Right cardiac atrium (tissue), 5 donors: ENCODE results near the gene JAKMIP3. TPM values are rescaled to one million over a fixed set of nuclear protein-coding genes. Genes with fewer than 3 reads are reported as not detected.
A peak's percentile ranks its signal among the peaks of the same experiment; 100 is the strongest.

ENCODE experiments used
- ATAC-seq, 2 donors: fragments of 200-7000 bp; cut with Tn5 transposase; one replicate each; pipeline versions ENCODE4 v1.8.0 to v1.9.1; 2020; ENCODE audit warnings: moderate library complexity in 2 of 2, mild to moderate bottlenecking in 1 of 2
- DNase-seq, 3 donors: peaks; one replicate each; pipeline ENCODE4 v3.0.0-alpha.2; 2020
- H3K27ac ChIP-seq: one replicate; pipeline ENCODE4 v1.5.1; 2013; ENCODE audit warnings: mild to moderate bottlenecking, low read length, control low read depth, moderate library complexity
- H3K27me3 ChIP-seq: one replicate; pipeline ENCODE4 v1.6.1; 2013; ENCODE audit not compliant: control insufficient read depth, insufficient read depth
- H3K4me1 ChIP-seq: one replicate; pipeline ENCODE4 v1.6.1; 2013; ENCODE audit warnings: low read length; ENCODE audit not compliant: control insufficient read depth, insufficient read depth
- H3K4me3 ChIP-seq: one replicate; pipeline ENCODE4 v1.5.1; 2013; ENCODE audit warnings: low read length, control low read depth
- H3K9me3 ChIP-seq: one replicate; pipeline ENCODE4 v1.6.1; 2013; ENCODE audit warnings: low read length; ENCODE audit not compliant: control insufficient read depth
- WGBS: extraction: QIAGEN DNeasy Blood & Tissue Kit; methylation state at CpG from one replicate; pipeline ENCODE4 v1.1.7; 2013; 5-methylcytosine and 5-hydroxymethylcytosine counted together
- intact Hi-C, 4 donors: fragments of 100-400 bp; cut with DNase I; formaldehyde crosslinking; loops; one replicate each; pipeline versions ENCODE4 v1.11.0 to v1.14.0; 2022 to 2023
- polyA plus RNA-seq: library from polyadenylated mRNA; stranded (reverse); fragments of 200-250 nt; gene quantifications from one replicate; pipeline ENCODE4 v1.2.3, GENCODE V29; 2013
- total RNA-seq, 4 donors: library from RNA; stranded (reverse); fragmentation: NEBNext Ultra II Directional; extraction: Animal tissue kit (Norgen Biotek cat#: 25700); gene quantifications; one replicate each; pipeline ENCODE4 v1.2.1, GENCODE V29; 2021
- donor health status: healthy with polysubstance abuse.
- donor health status: DM: no; HTN: yes; CAD: no.
- donor health status: DM: no; HTN: no; CAD: no.
- donor health status: DM: no; HTN: yes; CAD: no; lungs with severe emphysema.
- donor health status: DM: yes; HTN: yes; CAD: no.

Gene JAKMIP3
- total and polyA plus RNA-seq, 5 donors, result 0.39 to 1.6 (median 0.91) TPM

DNA sequence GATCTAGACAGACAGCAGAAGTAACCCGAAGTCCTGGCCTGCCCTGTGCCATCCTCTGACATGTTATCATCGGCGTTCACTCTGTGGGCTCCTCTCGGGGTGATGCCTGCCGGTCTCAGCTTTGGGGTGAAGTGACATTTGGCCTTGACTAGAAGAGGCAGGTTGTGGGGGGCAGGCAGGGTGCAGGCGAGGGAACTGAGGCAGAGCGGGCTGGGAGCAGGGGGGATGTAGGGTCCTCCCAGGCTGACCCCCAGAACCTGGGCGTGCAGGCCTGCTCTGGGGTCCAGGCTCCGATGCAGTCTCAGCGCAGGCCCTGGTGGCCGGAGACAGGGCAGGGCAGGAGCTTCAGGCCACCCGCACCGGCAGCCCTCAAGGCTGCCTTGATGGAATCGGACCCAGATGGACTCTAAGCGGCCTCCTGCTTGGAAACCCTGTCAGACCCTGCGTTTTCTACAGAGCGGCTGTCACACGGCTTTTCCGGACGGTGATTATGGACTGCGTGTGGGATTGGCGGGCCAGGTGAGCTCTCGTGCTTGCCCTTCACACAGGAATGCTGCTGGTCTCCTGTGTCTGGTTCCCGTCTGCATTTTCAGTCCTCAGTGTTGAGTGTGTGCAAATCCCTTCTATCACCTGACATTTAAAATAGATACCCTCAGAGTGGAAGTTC is 842 bp upstream of the JAKMIP3 start:
- peak; percentile 9 to 17 for ATAC-seq
- Histone ChIP-seq H3K27me3 (no peaks in the 10 kb centered on the region), H3K4me3 (no peak overlapping the region), H3K9me3 (no peaks in the 10 kb centered on the region), H3K27ac (no peak overlapping the region), H3K4me1 (no peaks in the 10 kb centered on the region)
- WGBS, result 86% methylated on average over 24 of the region's 24 CpGs
- intact Hi-C loops, result no loop called here
- DNase-seq, result no peak

- intact Hi-C loops, result no loop called here
- Histone ChIP-seq H3K4me3 (peak overlapping the region; percentile 21), H3K27me3 (no peaks in the 10 kb centered on the region), H3K27ac (peak overlapping the region; percentile 22), H3K9me3 (no peaks in the 10 kb centered on the region), H3K4me1 (no peaks in the 10 kb centered on the region)
- WGBS, result 41% methylated on average over 15 of the region's 15 CpGs
- no peak for DNase-seq
- ATAC-seq, result peak; percentile 7 to 25
Observed at GRCh38 chr10:132066186-132066585, 440 bp downstream of the JAKMIP3 start.

DNA sequence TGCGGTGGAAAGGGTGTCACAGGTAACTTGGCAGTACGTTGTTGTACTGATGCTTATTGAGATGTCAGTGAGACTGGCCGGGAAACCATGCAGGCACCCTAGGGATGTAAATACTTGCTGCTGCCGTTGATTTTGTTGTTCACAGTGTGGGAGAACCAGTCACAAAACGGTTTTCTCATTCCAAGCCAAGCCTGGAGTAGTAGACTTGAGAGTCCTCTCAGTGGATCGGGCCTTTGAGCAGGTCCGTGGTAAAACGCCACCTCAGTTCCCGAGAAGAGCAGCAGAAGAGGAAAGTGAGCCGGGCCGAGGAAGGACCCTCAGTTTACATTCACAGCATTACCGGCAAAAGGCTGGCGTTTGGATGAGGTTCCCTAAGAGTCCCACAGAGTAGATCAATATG is 1.1 kb downstream of the JAKMIP3 start:
- ATAC-seq, result no peak
- intact Hi-C loops, result no loop called here
- WGBS, result 89% methylated on average over 13 of the region's 13 CpGs
- no peak for DNase-seq
- H3K4me3 ChIP-seq, result no peak overlapping the region
- no peaks in the 10 kb centered on the region for H3K4me1 ChIP-seq
- no peaks in the 10 kb centered on the region for H3K27me3 ChIP-seq
- no peak overlapping the region for H3K27ac ChIP-seq
- H3K9me3 ChIP-seq, result no peaks in the 10 kb centered on the region

DNA sequence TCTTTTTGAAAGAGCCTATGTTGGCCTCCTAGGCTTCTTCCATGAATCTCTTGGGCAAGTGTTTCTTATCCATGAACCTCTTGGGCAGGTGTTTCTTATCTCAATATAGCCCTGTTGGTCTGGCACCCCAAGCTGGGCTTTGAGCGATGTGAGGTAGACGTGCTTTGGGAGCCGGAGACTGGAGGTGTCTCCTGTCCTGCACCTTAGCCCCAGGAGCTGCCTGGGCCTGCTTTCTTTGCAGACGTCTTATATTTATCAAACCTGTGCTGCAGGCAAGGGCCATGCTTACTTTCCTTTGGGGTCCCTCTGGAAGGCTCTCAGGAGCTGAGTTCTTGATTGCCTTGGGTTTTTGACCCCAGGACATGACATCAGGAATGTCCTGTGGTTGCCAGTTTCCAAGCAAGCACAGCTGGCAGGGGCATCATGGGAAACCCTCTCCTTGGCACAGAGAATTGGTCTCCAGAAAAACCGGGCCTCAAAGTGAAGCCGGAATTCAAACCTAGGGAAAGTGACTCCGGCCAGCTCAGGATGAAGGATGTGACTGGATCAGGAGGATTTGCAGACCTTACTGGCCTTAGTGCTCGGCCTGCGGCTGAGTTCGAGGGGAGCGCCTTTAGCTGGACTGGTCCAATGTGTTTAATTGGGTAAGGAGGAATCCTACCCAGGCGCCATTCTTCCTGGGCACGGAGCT is 2.8 kb downstream of the JAKMIP3 start:
- ATAC-seq, result no peak
- 95% methylated on average over 13 of the region's 13 CpGs for WGBS

GRCh38 chr10:132069122-132069848 is 3.5 kb downstream of the JAKMIP3 start:
- DNase-seq, result no peak
- H3K9me3 ChIP-seq, result no peaks in the 10 kb centered on the region
- 83% methylated on average over 8 of the region's 8 CpGs for WGBS

More for the DNA sequence above, 2.8 kb downstream of the JAKMIP3 start:
- Histone ChIP-seq H3K27ac (no peak overlapping the region), H3K9me3 (no peaks in the 10 kb centered on the region), H3K4me3 (no peak overlapping the region), H3K27me3 (no peaks in the 10 kb centered on the region), H3K4me1 (no peaks in the 10 kb centered on the region)
- intact Hi-C loops, result no loop called here
- DNase-seq, result no peak

DNA sequence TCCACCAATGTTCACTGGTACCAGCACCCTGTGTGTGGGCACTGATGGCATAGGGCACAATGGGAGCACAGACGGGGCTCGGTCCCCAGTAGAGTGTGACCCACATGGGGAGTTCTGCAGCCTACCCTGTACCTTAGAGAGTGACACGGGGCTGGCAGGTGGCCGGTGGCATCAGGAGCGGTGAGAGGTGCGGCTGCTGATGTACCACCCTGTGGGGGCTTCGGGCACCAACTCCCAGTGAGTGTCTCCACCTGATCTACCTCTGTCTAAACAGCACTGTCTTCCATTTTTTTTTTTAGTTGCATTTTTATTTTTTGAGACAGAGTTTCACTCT is 4.1 kb downstream of the JAKMIP3 start:
- 85% methylated on average over 7 of the region's 7 CpGs for WGBS
- Histone ChIP-seq H3K9me3 (no peaks in the 10 kb centered on the region), H3K4me1 (no peaks in the 10 kb centered on the region), H3K27me3 (no peaks in the 10 kb centered on the region), H3K4me3 (no peak overlapping the region), H3K27ac (no peak overlapping the region)
- DNase-seq, result no peak
- intact Hi-C loops, result no loop called here
- ATAC-seq, result no peak

More at GRCh38 chr10:132069122-132069848, 3.5 kb downstream of the JAKMIP3 start:
- intact Hi-C loops, result no loop called here
- no peak overlapping the region for H3K27ac ChIP-seq
- no peaks in the 10 kb centered on the region for H3K27me3 ChIP-seq
- ATAC-seq, result no peak
- no peaks in the 10 kb centered on the region for H3K4me1 ChIP-seq
- H3K4me3 ChIP-seq, result no peak overlapping the region

DNA sequence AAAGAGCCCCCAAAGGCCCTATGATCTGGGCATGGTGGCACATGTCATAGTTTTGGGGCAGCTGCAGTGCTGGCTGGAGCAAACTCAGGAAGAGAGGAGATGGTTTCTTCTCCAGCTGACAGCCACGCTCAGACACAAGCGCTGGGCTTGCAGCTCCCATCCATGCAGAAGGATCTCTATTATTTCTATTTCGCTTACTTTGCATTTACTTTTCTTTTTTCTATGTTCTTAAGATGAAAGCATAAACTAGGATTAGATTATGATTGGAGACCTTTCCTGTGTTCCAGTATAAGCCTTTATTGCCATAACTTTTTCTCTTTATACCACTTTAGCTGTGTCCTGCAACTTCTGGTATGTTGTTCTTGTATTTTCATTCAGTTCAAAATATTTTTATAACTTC is 5.0 kb downstream of the JAKMIP3 start:
- 80% methylated on average over 3 of the region's 3 CpGs for WGBS
- Histone ChIP-seq H3K27ac (no peak overlapping the region), H3K4me1 (no peaks in the 10 kb centered on the region), H3K4me3 (no peak overlapping the region), H3K9me3 (no peaks in the 10 kb centered on the region), H3K27me3 (no peaks in the 10 kb centered on the region)
- no peak for DNase-seq
- intact Hi-C loops, result no loop called here
- no peak for ATAC-seq

DNA sequence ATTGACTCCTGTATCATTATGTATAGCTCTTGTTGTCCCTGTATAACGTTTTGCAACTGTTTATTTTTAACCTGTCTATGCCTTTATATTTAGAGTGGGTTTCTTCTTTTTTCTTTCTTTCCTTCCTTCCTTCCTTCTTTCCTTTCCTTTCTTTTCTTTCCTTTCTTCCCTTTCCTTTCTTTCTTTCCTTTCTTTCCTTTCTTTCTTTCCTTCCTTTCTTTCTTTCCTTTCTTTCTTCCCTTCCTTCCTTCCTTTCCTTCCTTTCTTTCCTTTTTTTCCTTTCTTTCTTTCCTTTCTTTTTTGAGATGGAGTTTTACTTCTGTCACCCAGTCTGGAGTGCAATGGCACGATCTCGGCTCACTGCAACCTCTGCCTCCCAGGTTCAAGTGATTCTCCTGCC is 5.9 kb downstream of the JAKMIP3 start:
- Histone ChIP-seq H3K4me3 (no peak overlapping the region), H3K27me3 (no peaks in the 10 kb centered on the region), H3K4me1 (no peaks in the 10 kb centered on the region), H3K27ac (no peak overlapping the region), H3K9me3 (no peaks in the 10 kb centered on the region)
- no peak for DNase-seq
- ATAC-seq, result no peak
- intact Hi-C loops, result no loop called here
- 80% methylated on average over 3 of the region's 3 CpGs for WGBS

DNA sequence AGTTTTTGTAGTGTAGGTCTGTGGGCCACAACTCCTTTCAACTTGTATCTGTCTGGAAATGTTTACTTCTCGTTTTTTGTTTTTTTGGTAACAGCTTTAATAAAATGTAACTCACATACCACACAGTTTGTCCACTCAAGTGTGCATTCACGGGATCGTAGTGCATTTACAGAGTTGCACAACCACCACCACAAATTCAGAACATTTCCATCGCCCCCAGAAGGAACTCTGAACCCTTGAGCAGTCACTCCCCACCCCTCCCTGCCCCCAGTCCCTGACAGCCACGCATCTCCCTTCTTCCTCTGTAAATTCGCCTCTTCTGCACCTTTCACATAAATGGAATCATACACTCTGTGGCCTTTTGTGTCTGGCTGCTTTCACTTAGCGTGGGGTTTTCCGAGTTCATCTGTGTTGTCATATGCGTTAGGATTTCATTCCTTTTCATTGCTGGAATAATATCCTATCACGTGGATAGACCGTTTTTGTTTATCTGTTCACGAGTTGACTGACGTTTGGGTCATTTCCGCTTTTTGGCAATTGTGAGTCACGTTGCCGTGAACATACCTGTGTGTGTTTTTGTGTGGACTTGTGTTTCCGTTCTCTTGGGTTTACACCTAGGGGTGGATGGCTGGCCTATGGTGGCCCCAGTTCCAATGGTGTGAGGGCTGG is 10.3 kb downstream of the JAKMIP3 start:
- Histone ChIP-seq H3K9me3 (no peaks in the 10 kb centered on the region), H3K27me3 (no peaks in the 10 kb centered on the region), H3K27ac (no peak overlapping the region), H3K4me1 (no peaks in the 10 kb centered on the region), H3K4me3 (no peak overlapping the region)
- 79% methylated on average over 17 of the region's 17 CpGs for WGBS
- DNase-seq (no peak), ATAC-seq (no peak)
- intact Hi-C loops, result no loop called here

- Histone ChIP-seq H3K4me3 (no peak overlapping the region), H3K9me3 (no peaks in the 10 kb centered on the region), H3K27ac (no peak overlapping the region), H3K27me3 (no peaks in the 10 kb centered on the region), H3K4me1 (no peaks in the 10 kb centered on the region)
- peak; percentile 21 to 43 for ATAC-seq
- intact Hi-C loops, result no loop called here
- no peak for DNase-seq
- 87% methylated on average over 19 of the region's 19 CpGs for WGBS
Observed at GRCh38 chr10:132076578-132077081, 10.9 kb downstream of the JAKMIP3 start.

GRCh38 chr10:132077091-132077490 is 11.3 kb downstream of the JAKMIP3 start:
- H3K27me3 ChIP-seq, result no peaks in the 10 kb centered on the region
- ATAC-seq (no peak), DNase-seq (no peak)
- no peak overlapping the region for H3K27ac ChIP-seq
- WGBS, result 69% methylated on average over 9 of the region's 9 CpGs
- no peaks in the 10 kb centered on the region for H3K9me3 ChIP-seq
- intact Hi-C loops, result no loop called here
- H3K4me1 ChIP-seq, result no peaks in the 10 kb centered on the region
- no peak overlapping the region for H3K4me3 ChIP-seq
